ENCODE measurements around the gene POLR2A. TPM values are rescaled to one million over a fixed set of nuclear protein-coding genes. Genes with fewer than 3 reads are reported as not detected.

The POLR2A gene
- total RNA-seq, 1 donor from 2014 or later, result 221 TPM

DNA sequence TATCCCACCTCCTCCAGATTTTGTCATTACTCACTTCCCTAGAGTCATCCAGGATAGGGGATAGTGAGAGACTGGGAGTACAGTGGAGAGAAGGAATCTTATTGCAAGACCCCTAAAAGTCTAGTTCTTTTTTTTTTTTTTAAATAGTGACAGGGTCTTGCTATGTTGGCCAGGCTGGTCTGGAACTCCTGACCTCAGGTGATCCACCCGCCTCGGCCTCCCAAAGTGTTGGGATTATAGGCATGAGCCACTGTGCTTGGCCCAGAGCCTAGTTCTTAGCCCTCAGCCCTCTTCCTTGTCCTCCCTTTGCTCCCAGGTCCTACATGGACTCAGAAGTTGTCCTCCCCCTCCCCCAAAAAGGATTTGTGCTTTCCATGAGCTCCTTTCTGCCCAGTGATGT lies 42.0 kb upstream of the POLR2A start:
- DNase-seq (ENCODE audit: low spot score), result no peak
- H3K27me3 Mint-ChIP-seq (ENCODE audit: insufficient read depth), result peaks cover 18% of the 10 kb centered on the region
- H3K9me3 Mint-ChIP-seq, result no peaks in the 10 kb centered on the region
- intact Hi-C loops (cut with micrococcal nuclease), result no loop called here
- H3K4me3 Mint-ChIP-seq, result no peak overlapping the region
- H3K4me1 Mint-ChIP-seq (ENCODE audit: low read depth), result peaks cover 38% of the 10 kb centered on the region
- H3K27ac Mint-ChIP-seq, result no peak overlapping the region
- peaks cover 29% of the 10 kb centered on the region for H3K36me3 Mint-ChIP-seq (ENCODE audit: low read depth)

- H3K27ac Mint-ChIP-seq, result no peak overlapping the region
- intact Hi-C loops (cut with micrococcal nuclease), result no loop called here
- peaks cover 21% of the 10 kb centered on the region for H3K27me3 Mint-ChIP-seq (ENCODE audit: insufficient read depth)
These were observed 40.4 kb upstream of the POLR2A start for GRCh38 chr17:7443499-7444485.

DNA sequence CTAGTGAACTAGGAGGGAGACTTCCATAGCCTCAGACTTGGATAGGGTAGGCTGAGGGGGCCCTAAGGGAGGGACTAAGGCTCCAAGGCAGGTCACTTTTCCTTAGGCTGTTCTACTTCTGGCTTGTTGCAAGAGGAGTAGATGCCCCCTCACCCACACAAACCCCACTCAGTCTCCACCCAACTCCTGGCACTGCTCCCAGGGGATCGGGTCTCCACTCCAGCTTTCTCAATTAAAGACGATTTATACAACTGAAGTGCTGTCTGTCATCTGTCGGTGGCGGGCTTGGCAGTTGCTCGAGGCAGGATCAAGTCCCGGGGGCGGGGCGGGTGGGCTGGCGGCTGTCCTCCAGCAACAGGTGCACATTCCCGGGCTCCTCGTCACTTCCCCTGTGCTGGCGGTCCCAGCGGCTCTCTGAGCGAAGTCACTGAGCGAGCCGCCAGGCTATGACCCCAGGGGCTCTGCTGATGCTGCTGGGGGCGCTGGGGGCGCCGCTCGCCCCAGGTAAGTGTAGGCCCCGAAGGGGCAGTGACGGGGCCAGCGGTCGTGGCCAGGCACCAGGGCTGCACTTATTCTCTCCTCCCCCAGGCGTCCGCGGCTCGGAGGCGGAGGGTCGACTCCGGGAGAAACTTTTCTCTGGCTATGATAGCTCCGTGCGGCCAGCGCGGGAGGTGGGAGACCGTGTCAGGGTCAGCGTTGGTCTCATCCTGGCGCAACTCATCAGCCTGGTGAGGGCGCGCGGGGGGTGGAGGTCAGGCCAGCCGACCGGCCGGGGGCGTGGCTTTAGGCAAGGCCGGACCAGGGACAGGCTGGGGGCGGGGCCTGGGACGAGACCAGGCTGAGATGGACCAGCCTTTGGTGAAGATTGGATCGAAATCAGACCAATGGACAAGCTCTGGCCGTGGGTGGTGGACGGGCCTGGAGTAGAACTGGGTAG lies 39.2 kb upstream of the POLR2A start, which contains the start of gene CHRNB1:
TSS of gene CHRNB1 (plus strand) at position 380 of the 937 bp plus-strand sequence. CDS start at position 447, 67 bp downstream.
- Mint-ChIP-seq H3K27me3 (ENCODE audit: insufficient read depth) (peaks cover 19% of the 10 kb centered on the region), H3K4me3 (peak within 1 kb of the TSS; percentile 79), H3K36me3 (ENCODE audit: low read depth) (peaks cover 29% of the 10 kb centered on the region), H3K4me1 (ENCODE audit: low read depth) (peaks cover 20% of the 10 kb centered on the region), H3K9me3 (no peaks in the 10 kb centered on the region), H3K27ac (peak within 1 kb of the TSS; percentile 34)
- DNase-seq (ENCODE audit: low spot score), result no peak
- intact Hi-C loops (cut with micrococcal nuclease), result loop anchor here (1.0 kb wide), 1 partner anchor 10 kb away; no protein-coding TSS in a partner anchor

More at GRCh38 chr17:7443499-7444485, 40.4 kb upstream of the POLR2A start:
- DNase-seq (ENCODE audit: low spot score), result no peak
- peaks cover 31% of the 10 kb centered on the region for H3K36me3 Mint-ChIP-seq (ENCODE audit: low read depth)
- peaks cover 26% of the 10 kb centered on the region for H3K4me1 Mint-ChIP-seq (ENCODE audit: low read depth)
- no peaks in the 10 kb centered on the region for H3K9me3 Mint-ChIP-seq
- no peak overlapping the region for H3K4me3 Mint-ChIP-seq

GRCh38 chr17:7445619-7445968 lies 38.6 kb upstream of the POLR2A start:
- intact Hi-C loops (cut with micrococcal nuclease), result loop anchor here (1.0 kb wide), 1 partner anchor 10 kb away; no protein-coding TSS in a partner anchor
- Mint-ChIP-seq H3K27ac (peak overlapping the region; percentile 34), H3K27me3 (ENCODE audit: insufficient read depth) (peaks cover 19% of the 10 kb centered on the region), H3K36me3 (ENCODE audit: low read depth) (peaks cover 33% of the 10 kb centered on the region), H3K4me3 (peak overlapping the region; percentile 79), H3K4me1 (ENCODE audit: low read depth) (peaks cover 15% of the 10 kb centered on the region), H3K9me3 (no peaks in the 10 kb centered on the region)
- peak; percentile 24 for DNase-seq (ENCODE audit: low spot score)

DNA sequence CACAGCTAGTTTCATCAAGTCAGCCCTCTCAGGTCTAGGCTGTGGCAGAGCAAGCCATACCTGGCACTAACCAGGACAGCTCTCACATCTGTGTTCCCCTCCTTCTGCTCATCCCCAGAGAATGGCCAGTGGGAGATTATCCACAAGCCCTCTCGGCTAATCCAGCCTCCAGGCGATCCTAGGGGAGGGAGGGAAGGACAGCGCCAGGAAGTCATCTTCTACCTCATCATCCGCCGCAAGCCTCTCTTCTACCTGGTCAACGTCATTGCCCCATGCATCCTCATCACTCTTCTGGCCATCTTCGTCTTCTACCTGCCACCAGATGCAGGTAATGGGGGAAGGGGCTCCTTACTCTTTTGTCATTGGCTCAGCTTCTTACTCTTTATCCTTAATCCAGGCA lies 35.7 kb upstream of the POLR2A start:
- no peak for DNase-seq (ENCODE audit: low spot score)
- Mint-ChIP-seq H3K27ac (no peak overlapping the region), H3K9me3 (no peaks in the 10 kb centered on the region), H3K36me3 (ENCODE audit: low read depth) (peaks cover 29% of the 10 kb centered on the region), H3K4me3 (no peak overlapping the region), H3K4me1 (ENCODE audit: low read depth) (peaks cover 16% of the 10 kb centered on the region), H3K27me3 (ENCODE audit: insufficient read depth) (peaks cover 17% of the 10 kb centered on the region)
- intact Hi-C loops (cut with micrococcal nuclease), result no loop called here

DNA sequence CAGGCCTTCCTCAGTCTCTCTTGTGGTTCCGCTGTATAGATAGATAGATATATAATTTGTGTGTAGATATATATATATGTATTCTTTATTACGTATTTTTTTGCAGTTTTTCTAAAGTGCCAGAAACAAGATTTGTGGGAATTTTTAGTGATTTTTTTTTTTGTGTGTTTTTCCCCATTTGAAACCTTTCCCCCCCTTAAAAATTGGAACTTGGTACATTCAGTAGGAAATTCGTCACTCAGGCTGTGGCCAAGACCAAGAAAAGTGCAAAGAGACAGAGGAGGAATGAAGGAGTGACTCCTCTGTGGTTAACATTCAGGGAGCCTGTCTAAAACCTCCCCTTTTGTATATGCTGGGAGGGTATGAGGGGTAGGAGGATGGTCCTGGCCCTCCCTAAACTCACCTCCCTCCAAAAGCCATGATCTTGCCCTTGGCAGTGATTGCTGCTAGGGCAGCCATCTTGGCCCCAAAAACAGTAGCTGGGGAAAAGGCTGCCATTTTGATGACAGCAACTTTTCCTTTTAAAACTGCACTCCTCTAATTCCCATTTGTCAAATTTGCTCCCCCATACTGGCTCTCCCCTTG lies 24.1 kb upstream of the POLR2A start:
- H3K27me3 Mint-ChIP-seq (ENCODE audit: insufficient read depth), result no peaks in the 10 kb centered on the region
- H3K4me1 Mint-ChIP-seq (ENCODE audit: low read depth), result peaks cover 17% of the 10 kb centered on the region
- H3K9me3 Mint-ChIP-seq, result no peaks in the 10 kb centered on the region
- no peak for DNase-seq (ENCODE audit: low spot score)
- no peak overlapping the region for H3K27ac Mint-ChIP-seq
- intact Hi-C loops (cut with micrococcal nuclease), result loop anchor here (5.0 kb wide), 2 partner anchors 153 to 423 kb away; partner anchors contain the start of genes EIF5A and SLC16A13
- peaks cover 16% of the 10 kb centered on the region for H3K36me3 Mint-ChIP-seq (ENCODE audit: low read depth)
- no peak overlapping the region for H3K4me3 Mint-ChIP-seq

- H3K4me1 Mint-ChIP-seq (ENCODE audit: low read depth), result peaks cover 15% of the 10 kb centered on the region
- no peaks in the 10 kb centered on the region for H3K9me3 Mint-ChIP-seq
- no peak overlapping the region for H3K4me3 Mint-ChIP-seq
- no peak for DNase-seq (ENCODE audit: low spot score)
- H3K27me3 Mint-ChIP-seq (ENCODE audit: insufficient read depth), result no peaks in the 10 kb centered on the region
- H3K36me3 Mint-ChIP-seq (ENCODE audit: low read depth), result peaks cover 16% of the 10 kb centered on the region
- intact Hi-C loops (cut with micrococcal nuclease), result no loop called here
- no peak overlapping the region for H3K27ac Mint-ChIP-seq
These were observed 23.1 kb upstream of the POLR2A start for GRCh38 chr17:7460850-7461660.

DNA sequence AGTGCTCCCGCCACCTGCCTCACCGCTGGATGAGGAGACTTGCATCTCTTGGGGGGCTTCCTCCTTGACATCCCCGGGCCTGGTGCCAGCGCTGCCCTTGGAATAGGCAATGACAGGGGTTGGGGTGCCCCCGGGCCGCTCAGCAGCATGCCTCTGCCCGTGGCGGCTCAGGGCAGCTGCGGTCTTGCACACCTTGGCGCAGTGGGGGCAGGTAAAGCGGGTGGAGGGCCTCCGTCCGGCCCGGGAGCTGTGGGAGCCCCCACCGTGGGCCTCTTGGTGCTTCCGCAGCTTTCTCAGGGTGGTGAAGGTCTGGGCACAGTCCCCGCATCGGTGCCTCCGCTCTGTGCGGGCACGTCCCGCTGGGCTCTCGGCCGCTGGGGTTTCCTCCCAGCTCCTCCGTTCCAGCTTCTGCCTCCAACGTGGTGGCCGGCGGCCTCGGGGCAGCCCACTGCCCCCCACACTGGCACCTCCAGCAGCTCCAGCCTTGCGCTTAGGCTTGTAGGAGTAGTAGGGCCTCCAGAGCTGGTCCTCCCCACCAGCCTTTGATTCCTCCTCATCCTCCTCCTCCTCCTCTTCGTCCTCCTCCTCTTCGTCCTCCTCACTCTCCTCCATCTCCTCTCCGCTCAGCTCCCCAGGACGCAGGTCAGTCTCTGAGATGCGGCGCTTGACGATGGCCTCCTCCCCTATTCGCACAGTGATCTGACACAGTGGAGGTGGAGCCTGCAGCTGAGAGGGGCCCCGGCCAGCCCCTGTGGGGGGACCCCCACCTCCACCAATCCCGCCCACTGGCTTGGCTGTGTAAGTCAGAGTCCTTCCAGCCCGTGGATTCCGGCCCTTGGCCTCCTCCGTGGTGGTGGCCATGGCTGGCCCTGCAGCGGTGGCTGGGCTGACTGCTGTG lies 21.4 kb upstream of the POLR2A start:
- no peak overlapping the region for H3K27ac Mint-ChIP-seq
- peaks cover 7% of the 10 kb centered on the region for H3K4me1 Mint-ChIP-seq (ENCODE audit: low read depth)
- no peaks in the 10 kb centered on the region for H3K9me3 Mint-ChIP-seq
- peaks cover 17% of the 10 kb centered on the region for H3K36me3 Mint-ChIP-seq (ENCODE audit: low read depth)
- H3K27me3 Mint-ChIP-seq (ENCODE audit: insufficient read depth), result no peaks in the 10 kb centered on the region
- DNase-seq (ENCODE audit: low spot score), result no peak
- no peak overlapping the region for H3K4me3 Mint-ChIP-seq
- intact Hi-C loops (cut with micrococcal nuclease), result no loop called here

DNA sequence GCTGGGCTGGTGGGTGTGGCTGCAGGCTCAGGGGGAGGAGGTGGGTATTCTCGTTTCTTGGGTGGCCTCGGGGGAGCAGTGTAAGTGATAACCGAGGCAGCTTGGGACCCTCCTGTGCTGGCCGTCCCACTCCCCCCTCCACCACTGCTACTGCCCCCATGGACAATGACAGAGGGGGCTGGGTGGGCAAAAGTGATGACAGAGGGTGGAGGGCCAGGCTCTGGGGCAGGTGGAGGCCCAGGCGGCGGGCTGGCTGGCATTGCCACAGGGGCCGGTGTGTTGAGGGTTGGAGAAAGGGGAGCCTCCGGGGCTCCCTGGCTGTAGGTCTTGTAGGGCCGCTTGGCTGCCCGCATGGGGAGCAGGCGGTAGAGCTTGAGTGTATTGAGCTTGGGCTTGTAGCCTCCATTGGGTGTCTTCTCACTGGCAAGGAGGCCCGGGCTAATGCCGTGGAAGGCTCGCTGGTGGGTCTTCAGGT lies 20.8 kb upstream of the POLR2A start:
- intact Hi-C loops (cut with micrococcal nuclease), result no loop called here
- H3K27me3 Mint-ChIP-seq (ENCODE audit: insufficient read depth), result no peaks in the 10 kb centered on the region
- no peak overlapping the region for H3K4me3 Mint-ChIP-seq
- no peak for DNase-seq (ENCODE audit: low spot score)
- no peaks in the 10 kb centered on the region for H3K9me3 Mint-ChIP-seq
- H3K27ac Mint-ChIP-seq, result no peak overlapping the region
- peaks cover 17% of the 10 kb centered on the region for H3K36me3 Mint-ChIP-seq (ENCODE audit: low read depth)
- H3K4me1 Mint-ChIP-seq (ENCODE audit: low read depth), result peaks cover 6% of the 10 kb centered on the region

GRCh38 chr17:7464081-7464480 lies 20.1 kb upstream of the POLR2A start:
- no peak overlapping the region for H3K27ac Mint-ChIP-seq
- H3K36me3 Mint-ChIP-seq (ENCODE audit: low read depth), result peaks cover 15% of the 10 kb centered on the region
- peaks cover 6% of the 10 kb centered on the region for H3K4me1 Mint-ChIP-seq (ENCODE audit: low read depth)
- no peaks in the 10 kb centered on the region for H3K9me3 Mint-ChIP-seq
- intact Hi-C loops (cut with micrococcal nuclease), result no loop called here
- DNase-seq (ENCODE audit: low spot score), result no peak
- no peaks in the 10 kb centered on the region for H3K27me3 Mint-ChIP-seq (ENCODE audit: insufficient read depth)
- H3K4me3 Mint-ChIP-seq, result no peak overlapping the region

Data from activated T-helper 1 cell treated with anti-CD3 and anti-CD28 coated beads, Interleukin-12 subunit alpha, Interleukin-12 subunit beta, Interleukin-2, Interleukin-4 antibody, amounts not matched to agents 30 ng/mL and 10 ng/mL and 1 ng/mL, durations not matched to agents 14 hours and 24 hours and 36 hours (primary cell).